HCT116 (cell line): Measurements from ENCODE around the gene WRAP53.

Experiments used
- CTCF ChIP-seq, 3 experiments: fragments of 200-600 bp in 1 of 3; sonication (generic) in 1 of 3; IDR thresholded peaks in 2 of 3; conservative IDR thresholded peaks in 1 of 3; 2 replicates each; pipeline ENCODE4 v1.5.1; 2012 to 2017; ENCODE audit warnings: low read depth in 2 of 3, low read length in 2 of 3, antibody characterized with exemption in 1 of 3, borderline replicate concordance in 1 of 3, control low read depth in 1 of 3, mild to moderate bottlenecking in 1 of 3, mixed read lengths in 1 of 3, mixed run types in 1 of 3, moderate library complexity in 1 of 3; ENCODE audit not compliant: insufficient read depth in 1 of 3
- FOSL1 ChIP-seq: IDR thresholded peaks from 2 replicates; pipeline ENCODE4 v1.6.1; 2012; ENCODE audit warnings: low read depth
- ZNF274 ChIP-seq: fragments of 200-500 bp; sonication (Bioruptor generic); IDR thresholded peaks from 2 replicates; pipeline ENCODE4 v1.6.1; 2014; ENCODE audit warnings: mild to moderate bottlenecking, low read depth, low read length, inconsistent platforms
- TF ChIP-seq, protein P1 (sequence below): IDR thresholded peaks from 2 replicates; pipeline ENCODE4 v1.6.1; 2012

- TF ChIP-seq, protein P1, sequence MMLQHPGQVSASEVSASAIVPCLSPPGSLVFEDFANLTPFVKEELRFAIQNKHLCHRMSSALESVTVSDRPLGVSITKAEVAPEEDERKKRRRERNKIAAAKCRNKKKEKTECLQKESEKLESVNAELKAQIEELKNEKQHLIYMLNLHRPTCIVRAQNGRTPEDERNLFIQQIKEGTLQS = no peak
- TF ChIP-seq ZNF274 (no peak), FOSL1 (no peak), CTCF (IDR thresholded peaks at IDR 0.05 in 2 of 3, conservative IDR thresholded peaks at IDR 0.05 in 1 of 3; ENCODE audit: borderline replicate concordance in 1 of 3, insufficient read depth in 1 of 3, low read depth in 2 of 3, low read length in 2 of 3) (no peak)
Observed at GRCh38 chr17:7677388-7678067, 10.7 kb upstream of the WRAP53 start.
